DMS153 treated with DMSO at 0.1 percent for 48 hours (cell line): ENCODE results near the gene ZAR1L.

Experiments used
- DNase-seq: peaks from one replicate; lab custom pipeline; 2025; ENCODE audit not compliant: unreplicated experiment; lab: John Stamatoyannopoulos, UW

The ZAR1L gene

DNA sequence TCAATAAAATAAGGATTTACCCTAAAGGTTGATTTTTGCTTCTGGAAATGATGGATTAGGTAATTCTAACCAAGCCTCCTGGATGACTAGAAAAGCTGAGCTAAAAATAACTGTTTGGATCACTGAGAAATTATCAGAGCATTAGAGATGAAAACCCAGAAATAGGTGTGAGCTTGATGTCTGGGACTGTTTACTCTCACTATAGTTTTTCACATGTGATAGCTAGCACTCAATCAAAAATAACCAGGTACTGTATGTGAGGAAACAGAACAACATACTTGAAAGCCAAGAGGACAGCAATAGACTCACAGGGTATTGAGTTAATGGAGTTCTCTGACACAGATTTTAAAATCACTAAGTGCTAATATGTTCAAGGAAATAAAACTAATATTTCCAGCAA, 9.5 kb downstream of the ZAR1L start:
- no peak for DNase-seq

DNA sequence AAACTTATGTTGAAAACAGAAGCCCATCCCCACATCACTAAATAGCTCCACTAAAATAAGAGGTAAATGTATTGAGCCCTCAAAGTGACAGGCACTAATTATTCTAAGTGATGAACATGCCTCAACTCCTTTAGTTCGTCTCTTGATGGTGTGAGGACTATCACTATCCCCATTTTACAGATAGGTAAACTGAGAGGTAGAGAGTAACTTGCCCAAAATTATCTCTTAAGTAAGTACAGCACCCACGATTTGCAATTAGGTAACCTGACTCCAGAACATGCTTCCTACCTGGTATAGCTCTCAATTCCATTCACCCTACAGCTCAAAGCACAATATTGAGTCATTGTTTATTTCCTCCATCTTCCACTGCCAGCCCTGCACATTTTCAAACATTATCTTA, 12.7 kb downstream of the ZAR1L start:
- no peak for DNase-seq

DNA sequence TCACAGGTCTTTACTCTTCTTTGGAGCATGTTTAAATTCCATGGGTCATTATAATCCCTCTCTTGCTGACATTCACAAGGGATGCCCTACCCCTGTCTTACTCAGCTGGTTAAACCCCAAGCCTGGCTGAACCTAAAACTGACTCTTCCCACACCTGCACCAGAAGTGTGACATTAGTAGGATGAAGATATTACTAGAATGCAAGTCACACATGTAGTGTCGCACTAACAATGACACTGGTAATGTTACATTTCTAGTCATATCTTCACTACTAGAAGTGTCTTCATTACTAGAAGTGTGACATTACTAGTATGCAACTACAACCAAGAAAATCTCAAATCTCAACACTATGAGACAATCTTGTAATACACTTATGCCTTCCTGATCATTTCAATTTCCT, 14.2 kb downstream of the ZAR1L start:
- DNase-seq = no peak

DNA sequence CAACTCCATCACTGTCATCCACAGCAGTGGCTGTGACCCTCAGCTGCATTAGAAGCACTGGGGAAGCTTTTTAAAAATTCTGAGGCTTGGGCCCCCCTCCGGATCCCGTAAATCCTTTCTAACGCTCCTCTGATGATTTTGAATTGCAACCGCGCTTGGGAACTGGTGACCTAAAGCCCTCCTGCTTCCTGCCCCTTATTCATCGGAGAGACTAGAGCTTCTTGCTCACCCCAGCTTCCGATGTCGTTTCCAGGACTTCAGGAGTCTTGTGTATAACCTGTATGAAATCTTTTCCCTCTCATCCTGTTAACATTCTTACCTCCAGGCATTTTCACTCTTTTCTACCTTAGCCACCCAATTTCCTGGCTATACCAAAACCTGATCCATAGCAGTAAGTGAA, 14.8 kb downstream of the ZAR1L start:
- no peak for DNase-seq

DNA sequence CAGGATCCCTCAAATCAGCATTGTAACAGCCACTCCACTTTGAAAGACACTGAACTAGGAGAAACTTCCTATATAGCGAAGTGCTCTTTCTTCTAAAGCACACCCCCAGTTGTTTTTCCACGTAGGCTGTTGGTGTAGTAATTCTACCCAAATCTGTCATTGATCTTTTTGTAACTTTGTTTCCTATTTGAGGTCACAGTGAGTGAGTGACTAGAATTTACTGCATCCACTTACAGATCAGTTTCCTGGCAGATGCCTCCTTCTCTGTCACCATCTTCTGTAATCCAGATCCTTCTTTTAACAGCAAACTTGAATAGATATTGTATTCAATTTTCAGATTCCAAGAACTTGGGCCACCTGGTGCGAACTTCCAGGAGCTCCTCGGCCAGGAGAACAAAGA, 15.3 kb downstream of the ZAR1L start:
- no peak for DNase-seq

DNA sequence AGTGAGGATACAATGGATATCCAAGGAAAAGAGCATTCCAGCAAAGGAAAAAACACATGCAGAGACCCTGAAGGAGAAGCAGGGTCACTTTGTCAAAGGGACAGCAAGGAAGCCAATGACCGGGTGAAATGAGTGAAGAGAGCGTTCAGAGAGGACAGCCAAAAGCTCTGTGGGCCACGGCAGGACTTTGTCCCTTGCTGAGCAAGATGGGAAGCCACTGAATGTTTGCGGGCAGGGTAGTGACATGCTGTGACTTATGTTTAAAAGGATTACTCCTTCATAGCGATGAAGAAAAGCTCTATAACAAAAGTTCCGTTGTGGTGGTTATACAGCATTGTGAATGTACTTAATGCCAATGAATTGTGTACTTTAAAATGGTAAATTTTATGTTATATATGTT, 16.5 kb downstream of the ZAR1L start:
- DNase-seq = no peak

DNA sequence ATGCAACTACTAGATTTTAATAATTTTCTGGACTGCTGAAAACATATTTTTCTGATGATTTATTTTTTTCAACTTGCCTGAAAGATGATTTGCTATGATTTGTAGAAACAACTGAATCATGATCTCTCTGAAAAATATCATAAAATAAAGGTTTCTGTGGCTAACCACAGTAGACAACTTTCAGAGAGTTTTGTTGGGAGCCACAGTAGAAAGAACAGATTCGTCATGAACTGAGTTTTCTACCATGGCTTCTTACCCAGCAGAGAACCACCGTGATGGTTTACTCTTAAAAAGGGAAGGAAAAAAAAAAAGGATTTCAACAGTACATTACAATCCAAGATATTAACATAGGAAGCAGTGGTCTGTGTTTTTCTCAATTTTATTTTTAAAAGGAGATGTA, 18.0 kb downstream of the ZAR1L start:
- DNase-seq = no peak

DNA sequence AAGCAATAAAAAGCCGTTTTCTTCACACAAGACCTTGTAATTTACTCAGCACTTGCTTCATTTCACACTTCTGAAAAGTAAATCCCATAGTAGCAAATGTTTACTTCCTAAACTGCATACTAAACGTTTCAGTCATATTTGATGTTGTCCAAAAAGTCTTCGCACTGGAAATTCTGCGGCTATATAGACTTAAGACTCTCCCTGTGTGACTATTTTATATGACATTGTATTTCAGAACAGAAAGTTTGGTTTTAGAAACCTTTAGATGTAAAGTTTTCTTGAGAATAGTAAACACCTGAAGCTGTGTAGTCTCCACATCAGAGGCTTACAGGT, 29.6 kb downstream of the ZAR1L start:
- no peak for DNase-seq

GRCh38 chr13:32284927-32285632, 30.1 kb downstream of the ZAR1L start:
- DNase-seq = no peak

DNA sequence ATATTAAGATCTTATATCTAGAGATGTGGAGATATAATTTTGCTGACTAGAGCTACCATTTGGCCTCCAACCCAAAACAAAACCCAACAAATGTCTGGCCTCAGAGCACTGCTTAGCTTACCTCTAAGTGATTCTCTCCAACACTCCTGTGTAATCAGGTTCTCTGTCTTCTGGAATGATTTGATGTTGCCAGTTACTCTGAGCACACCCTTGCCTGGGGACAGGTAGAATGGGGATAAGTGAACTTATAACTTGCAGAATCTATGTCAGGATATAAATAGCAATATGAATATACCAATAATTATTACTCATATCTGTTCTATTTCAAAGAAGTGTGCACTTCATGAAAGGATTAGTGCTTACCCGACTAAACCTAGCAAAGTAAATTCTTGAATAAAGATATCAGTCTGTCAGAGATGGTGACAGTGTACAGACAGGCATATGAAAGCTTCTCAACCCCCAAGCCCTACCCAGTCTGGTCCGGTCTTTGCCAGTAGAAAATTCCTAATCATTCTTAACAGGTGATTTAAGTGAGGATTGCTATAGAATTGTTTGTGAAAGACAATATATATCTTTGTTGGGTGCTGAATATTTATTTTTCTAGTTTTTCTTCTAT, 33.0 kb downstream of the ZAR1L start:
- no peak for DNase-seq

DNA sequence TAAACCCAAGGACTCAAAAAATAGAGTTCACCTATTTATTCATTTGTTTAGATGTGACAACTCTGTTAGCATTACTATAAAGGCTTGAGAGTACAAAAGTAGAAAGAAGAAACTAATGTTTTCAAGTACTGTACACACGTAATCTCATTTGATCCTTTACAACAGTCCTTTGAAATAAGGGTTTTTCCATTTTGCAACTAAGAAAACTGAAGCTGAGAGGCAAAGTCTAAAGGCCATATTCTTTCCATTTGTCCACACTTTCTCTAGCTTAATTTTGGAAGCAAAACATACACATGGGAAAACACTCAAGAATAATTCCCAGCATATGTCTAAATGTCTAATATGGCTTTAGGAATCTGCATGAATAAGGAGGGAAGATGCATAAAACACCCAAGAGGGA, 34.1 kb downstream of the ZAR1L start:
- no peak for DNase-seq

DNA sequence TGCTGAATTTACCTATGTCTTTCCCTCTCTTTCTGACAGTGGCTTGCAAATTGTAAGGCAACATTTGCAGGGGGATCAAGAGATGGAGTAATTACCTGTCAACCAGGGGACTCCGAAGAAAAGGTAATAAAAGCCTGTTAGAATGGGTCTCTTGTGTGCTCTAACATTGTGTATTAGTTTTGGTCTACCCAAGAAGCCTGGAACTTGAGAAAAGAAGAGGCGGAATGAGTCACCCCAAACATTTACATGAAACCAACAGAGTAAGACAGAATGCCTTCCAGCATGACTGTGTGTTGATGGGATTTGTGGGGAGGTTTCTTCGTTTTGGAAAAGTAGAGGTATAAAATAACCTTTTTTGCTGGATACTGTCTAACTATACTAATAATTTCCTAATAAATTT, 36.7 kb downstream of the ZAR1L start:
- DNase-seq = no peak

DNA sequence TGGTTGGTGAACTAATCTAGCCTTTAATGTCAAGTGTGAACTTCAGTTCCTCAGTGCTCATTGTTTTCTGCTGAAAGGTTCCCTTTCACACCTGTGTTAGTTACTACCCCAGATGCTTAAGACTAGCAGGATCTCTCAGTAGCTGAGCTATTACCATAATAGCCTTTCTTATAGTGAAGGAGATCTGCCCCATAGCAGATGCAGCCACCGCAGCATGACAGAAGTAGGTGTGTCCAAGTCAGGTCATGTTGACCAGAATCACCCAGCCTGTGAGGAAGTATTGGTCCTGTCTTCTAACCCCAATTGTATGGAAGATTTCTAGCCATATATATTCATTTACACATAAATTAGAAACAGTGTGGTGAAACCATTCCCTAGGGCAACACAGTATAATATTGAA, 37.3 kb downstream of the ZAR1L start:
- DNase-seq = no peak

DNA sequence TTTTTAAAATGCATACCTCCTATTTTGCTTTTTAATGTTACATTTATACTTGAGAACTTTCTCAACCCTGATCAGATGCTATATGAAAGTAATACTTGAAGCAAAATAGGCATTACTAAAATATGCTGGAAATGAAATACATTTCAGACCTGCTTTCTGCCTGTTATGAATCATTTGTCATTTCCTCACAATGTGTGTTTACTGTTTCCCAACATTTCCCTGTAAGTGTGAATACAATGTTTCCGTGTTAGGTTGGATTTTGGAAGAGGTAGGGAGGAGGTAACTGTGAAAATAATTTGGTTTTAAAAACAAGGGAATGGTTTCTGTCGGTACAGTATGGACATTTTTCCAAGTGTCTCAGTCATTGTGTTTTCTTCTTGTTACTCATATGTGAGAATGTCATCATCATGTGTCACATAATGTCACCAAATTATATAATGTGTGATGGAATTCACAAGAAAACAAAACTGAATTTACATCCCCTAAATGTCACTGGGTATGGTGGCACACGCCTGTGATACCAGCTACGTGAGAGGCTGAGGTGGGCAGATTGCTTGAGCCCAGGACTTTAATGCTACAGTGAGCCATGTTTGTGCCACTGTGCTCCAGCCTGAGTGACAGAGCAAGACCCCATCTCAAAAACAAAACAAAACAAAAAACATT, 43.0 kb downstream of the ZAR1L start:
- no peak for DNase-seq

GRCh38 chr13:32267836-32268439, 47.2 kb downstream of the ZAR1L start:
- DNase-seq = no peak

DNA sequence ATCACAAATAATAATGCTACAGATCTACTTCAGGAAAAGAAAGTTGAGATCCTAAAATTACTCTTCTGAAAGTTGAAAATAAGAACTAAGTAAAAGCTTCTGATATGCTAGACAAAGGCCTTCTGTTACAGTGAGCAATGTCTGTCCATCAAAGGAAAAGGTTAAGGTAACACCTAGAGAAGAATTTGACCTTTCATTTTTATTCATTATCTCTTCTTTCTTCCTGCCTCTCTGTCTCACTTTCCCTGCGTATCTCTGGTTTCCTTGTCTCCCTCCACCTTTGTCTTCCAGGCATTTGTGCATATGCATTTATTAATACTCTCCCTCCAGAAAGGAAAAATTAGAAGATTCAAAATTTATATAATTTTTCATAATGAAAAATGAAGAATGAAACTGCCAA, 49.0 kb downstream of the ZAR1L start:
- DNase-seq = no peak

- no peak for DNase-seq
Observed at GRCh38 chr13:32265726-32266125, 49.4 kb downstream of the ZAR1L start.

DNA sequence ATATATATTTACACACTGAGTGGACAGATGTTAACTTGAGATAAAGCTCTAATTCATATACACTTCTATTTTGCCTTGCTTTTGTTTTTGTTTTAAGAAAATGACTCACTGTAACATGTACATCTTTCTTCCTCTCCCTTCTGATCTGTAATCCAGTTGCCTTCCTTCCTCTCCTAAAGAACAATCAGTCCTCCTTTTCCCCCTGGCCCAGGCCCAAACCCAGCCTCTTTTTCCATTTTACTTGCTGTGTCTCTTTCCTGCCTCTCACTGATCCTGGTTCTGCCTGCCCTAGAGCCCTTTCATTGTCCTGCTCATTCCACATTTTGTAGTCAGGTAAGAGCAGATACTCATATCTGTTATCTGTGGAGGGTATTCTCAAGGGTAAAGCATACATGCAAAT, 50.8 kb downstream of the ZAR1L start:
- no peak for DNase-seq

- DNase-seq = no peak
Observed at GRCh38 chr13:32262619-32263018, 52.5 kb downstream of the ZAR1L start.

DNA sequence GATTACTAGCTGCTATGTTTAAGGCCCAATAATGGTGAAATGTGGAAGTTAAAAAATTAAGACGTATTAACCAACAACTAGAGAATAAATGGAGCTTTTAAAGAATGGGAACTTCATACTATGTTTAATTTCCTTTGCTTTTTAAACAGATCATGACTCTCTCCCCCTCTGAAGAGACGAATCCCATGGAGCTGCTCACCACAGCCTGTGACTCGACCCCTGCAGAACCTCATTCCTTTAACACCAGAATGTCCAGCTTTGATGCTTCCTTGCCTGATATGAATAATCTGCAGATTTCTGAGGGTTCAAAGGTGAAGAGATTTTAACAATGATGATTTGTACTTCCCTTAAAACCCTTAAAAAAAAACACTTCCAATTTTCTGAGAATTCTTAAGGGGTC, 53.0 kb downstream of the ZAR1L start:
- no peak for DNase-seq

GRCh38 chr13:32261567-32261966, 53.6 kb downstream of the ZAR1L start:
- no peak for DNase-seq

- no peak for DNase-seq
Observed at GRCh38 chr13:32259116-32259515, 56.0 kb downstream of the ZAR1L start.
